ENCODE data around the gene EMP2. TPM values are rescaled to one million over a fixed set of nuclear protein-coding genes. Genes with fewer than 3 reads are reported as not detected.

The EMP2 gene
- total RNA-seq, 2 donors from 2014 or later, result 19.0 to 20.7 TPM

DNA sequence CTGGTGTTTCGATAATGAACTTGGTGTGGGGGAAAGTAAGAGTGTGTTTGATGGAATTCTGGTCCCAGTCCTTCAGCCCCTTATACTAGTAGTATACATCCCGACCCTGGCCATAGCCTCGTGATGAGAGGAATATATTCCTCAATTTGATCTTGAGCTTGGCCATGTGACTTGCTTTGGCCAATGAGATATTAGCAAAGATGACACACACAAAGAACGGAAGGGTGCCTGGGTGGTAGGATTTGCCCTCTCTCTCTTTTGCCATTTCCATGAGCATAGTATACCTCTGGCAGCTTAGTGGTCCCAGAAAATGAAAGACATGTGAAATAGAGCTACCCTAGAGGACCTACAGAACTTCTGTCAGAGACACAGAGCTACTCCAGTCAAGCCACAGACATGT lies 2.9 kb upstream of the EMP2 start:
- whole genome bisulfite sequencing, 2 experiments (ENCODE audit: insufficient coverage in 1 of 2, insufficient read length in 1 of 2), result 86 to 100% methylated on average over 2 to 4 of the region's 4 CpGs
- Mint-ChIP-seq H3K27ac (no peak overlapping the region), H3K36me3 (ENCODE audit: low read depth) (no peaks in the 10 kb centered on the region), H3K9me3 (no peaks in the 10 kb centered on the region), H3K4me1 (peaks cover 14% of the 10 kb centered on the region), H3K27me3 (ENCODE audit: insufficient read depth) (peaks cover 11% of the 10 kb centered on the region), H3K4me3 (no peak overlapping the region)
- Histone ChIP-seq H3K27me3 (ENCODE audit: control insufficient read depth, insufficient read depth, low read length, poor library complexity, severe bottlenecking) (no peaks in the 10 kb centered on the region), H3K4me3 (ENCODE audit: low read length) (no peak overlapping the region), H3K27ac (ENCODE audit: low read depth, low read length) (no peak overlapping the region), H3K9me3 (ENCODE audit: control insufficient read depth, low read length) (no peaks in the 10 kb centered on the region), H3K36me3 (ENCODE audit: control insufficient read depth, insufficient read depth, low read length) (no peaks in the 10 kb centered on the region), H3K4me1 (ENCODE audit: control insufficient read depth, insufficient read depth, low read length) (no peaks in the 10 kb centered on the region), H3K9ac (ENCODE audit: extremely low read depth, low read length, poor library complexity, severe bottlenecking) (no peak overlapping the region)
- DNase-seq, result peak; percentile 53
- TF ChIP-seq, protein P1, sequence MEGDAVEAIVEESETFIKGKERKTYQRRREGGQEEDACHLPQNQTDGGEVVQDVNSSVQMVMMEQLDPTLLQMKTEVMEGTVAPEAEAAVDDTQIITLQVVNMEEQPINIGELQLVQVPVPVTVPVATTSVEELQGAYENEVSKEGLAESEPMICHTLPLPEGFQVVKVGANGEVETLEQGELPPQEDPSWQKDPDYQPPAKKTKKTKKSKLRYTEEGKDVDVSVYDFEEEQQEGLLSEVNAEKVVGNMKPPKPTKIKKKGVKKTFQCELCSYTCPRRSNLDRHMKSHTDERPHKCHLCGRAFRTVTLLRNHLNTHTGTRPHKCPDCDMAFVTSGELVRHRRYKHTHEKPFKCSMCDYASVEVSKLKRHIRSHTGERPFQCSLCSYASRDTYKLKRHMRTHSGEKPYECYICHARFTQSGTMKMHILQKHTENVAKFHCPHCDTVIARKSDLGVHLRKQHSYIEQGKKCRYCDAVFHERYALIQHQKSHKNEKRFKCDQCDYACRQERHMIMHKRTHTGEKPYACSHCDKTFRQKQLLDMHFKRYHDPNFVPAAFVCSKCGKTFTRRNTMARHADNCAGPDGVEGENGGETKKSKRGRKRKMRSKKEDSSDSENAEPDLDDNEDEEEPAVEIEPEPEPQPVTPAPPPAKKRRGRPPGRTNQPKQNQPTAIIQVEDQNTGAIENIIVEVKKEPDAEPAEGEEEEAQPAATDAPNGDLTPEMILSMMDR (conservative IDR thresholded peaks at IDR 0.05), result no peak

DNA sequence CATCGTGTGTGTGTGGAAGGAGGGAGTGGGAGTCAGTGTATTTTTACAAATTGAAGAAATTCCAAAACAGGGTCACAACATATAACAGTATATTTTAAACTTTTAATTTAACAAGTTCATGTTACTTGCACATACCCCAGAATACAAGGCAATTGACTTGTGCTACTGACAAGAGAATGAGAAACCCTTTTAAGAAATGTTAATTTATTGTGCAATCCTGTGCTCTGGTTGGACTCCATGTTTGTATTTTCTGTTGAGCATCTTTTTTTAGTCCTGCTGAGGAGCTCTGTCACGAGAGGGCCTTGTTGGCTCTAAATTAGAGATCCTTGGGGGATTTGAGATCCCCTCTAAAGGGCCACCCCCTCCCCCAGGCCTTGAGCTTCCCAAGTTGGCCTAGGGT lies 1.1 kb upstream of the EMP2 start:
- WGBS, 2 experiments (ENCODE audit: insufficient coverage in 1 of 2, insufficient read length in 1 of 2), result 80 to 84% methylated on average over 1 to 2 of the region's 2 CpGs
- no peaks in the 10 kb centered on the region for H3K9me3 Mint-ChIP-seq
- Histone ChIP-seq H3K4me1 (ENCODE audit: control insufficient read depth, insufficient read depth, low read length) (no peaks in the 10 kb centered on the region), H3K9me3 (ENCODE audit: control insufficient read depth, low read length) (no peaks in the 10 kb centered on the region), H3K27ac (ENCODE audit: low read depth, low read length) (no peak overlapping the region), H3K27me3 (ENCODE audit: control insufficient read depth, insufficient read depth, low read length, poor library complexity, severe bottlenecking) (no peaks in the 10 kb centered on the region), H3K4me3 (ENCODE audit: low read length) (no peak overlapping the region), H3K9ac (ENCODE audit: extremely low read depth, low read length, poor library complexity, severe bottlenecking) (no peak overlapping the region), H3K36me3 (ENCODE audit: control insufficient read depth, insufficient read depth, low read length) (no peaks in the 10 kb centered on the region)
- H3K4me3 Mint-ChIP-seq, result peak overlapping the region; percentile 63
- H3K4me1 Mint-ChIP-seq, result peaks cover 25% of the 10 kb centered on the region
- peaks cover 11% of the 10 kb centered on the region for H3K27me3 Mint-ChIP-seq (ENCODE audit: insufficient read depth)
- H3K27ac Mint-ChIP-seq, result no peak overlapping the region
- no peaks in the 10 kb centered on the region for H3K36me3 Mint-ChIP-seq (ENCODE audit: low read depth)
- DNase-seq, result no peak
- TF ChIP-seq, protein P1 (conservative IDR thresholded peaks at IDR 0.05), result no peak

DNA sequence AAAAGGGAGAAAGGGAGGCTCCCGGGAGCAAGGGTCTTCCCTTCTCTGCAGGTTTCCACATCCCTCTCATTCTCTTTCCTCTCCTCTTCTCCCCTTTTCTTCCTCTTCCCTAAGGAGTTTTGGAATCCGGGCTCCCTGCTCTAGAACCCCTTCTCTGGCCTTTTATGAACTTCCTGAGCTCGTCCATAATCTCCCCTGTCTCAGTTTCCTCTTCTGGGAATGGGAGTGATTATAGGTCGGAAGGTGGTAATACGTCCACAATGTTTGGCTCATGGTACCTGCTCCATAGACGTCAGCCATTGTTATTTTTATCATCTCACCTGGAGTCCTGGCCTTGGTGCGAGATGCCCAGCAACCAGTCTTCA lies 467 bp upstream of the EMP2 start:
- Histone ChIP-seq H3K27me3 (ENCODE audit: control insufficient read depth, insufficient read depth, low read length, poor library complexity, severe bottlenecking) (no peaks in the 10 kb centered on the region), H3K27ac (ENCODE audit: low read depth, low read length) (no peak overlapping the region), H3K36me3 (ENCODE audit: control insufficient read depth, insufficient read depth, low read length) (no peaks in the 10 kb centered on the region), H3K4me1 (ENCODE audit: control insufficient read depth, insufficient read depth, low read length) (no peaks in the 10 kb centered on the region), H3K9ac (ENCODE audit: extremely low read depth, low read length, poor library complexity, severe bottlenecking) (peak overlapping the region; percentile 23), H3K9me3 (ENCODE audit: control insufficient read depth, low read length) (no peaks in the 10 kb centered on the region), H3K4me3 (ENCODE audit: low read length) (peak overlapping the region; percentile 86)
- DNase-seq, result no peak
- peaks cover 25% of the 10 kb centered on the region for H3K4me1 Mint-ChIP-seq
- no peaks in the 10 kb centered on the region for H3K36me3 Mint-ChIP-seq (ENCODE audit: low read depth)
- 49% methylated on average over 7 of the region's 7 CpGs; no CpG with 5 or more reads in 1 of the 2 experiments for WGBS, 2 experiments (ENCODE audit: insufficient coverage in 1 of 2, insufficient read length in 1 of 2)
- H3K27me3 Mint-ChIP-seq (ENCODE audit: insufficient read depth), result peaks cover 11% of the 10 kb centered on the region
- TF ChIP-seq, protein P1 (conservative IDR thresholded peaks at IDR 0.05), result no peak
- H3K4me3 Mint-ChIP-seq, result peak overlapping the region; percentile 63
- peak overlapping the region; percentile 83 for H3K27ac Mint-ChIP-seq
- no peaks in the 10 kb centered on the region for H3K9me3 Mint-ChIP-seq
